ENCODE measurements around the gene MPPED1.

Gene MPPED1

DNA sequence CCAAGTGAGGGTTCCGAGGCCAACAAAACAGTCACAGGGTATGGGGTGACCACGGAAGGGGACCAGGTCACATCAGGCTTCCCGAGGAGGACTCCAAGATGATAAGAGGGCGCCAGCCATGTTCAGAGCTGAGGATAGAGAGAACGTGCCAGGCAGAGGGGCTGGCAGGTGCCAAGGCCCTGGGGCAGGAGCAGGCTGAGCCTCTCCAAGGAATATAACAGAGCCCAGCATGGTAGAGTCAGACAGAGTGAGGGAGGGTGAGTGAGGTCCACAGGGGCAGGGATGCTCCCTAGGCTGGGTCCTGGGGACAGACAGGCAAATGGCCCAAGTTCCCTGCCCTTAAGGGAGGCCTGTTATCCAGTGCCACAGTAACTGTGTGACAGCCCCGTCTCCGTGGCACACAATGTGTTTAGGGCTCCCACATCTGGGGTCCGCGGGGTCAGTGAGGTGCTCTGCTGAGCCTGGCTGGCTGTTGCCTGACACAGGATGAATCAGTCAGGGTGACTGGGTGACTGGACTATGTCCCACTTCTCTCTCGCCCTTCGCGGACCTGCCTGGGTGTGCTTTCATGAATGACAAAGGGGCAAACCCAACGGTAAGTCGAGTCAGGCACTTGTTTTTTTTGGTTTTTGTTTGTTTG is 105.3 kb downstream of the MPPED1 start:
- TF ChIP-seq, protein P1, sequence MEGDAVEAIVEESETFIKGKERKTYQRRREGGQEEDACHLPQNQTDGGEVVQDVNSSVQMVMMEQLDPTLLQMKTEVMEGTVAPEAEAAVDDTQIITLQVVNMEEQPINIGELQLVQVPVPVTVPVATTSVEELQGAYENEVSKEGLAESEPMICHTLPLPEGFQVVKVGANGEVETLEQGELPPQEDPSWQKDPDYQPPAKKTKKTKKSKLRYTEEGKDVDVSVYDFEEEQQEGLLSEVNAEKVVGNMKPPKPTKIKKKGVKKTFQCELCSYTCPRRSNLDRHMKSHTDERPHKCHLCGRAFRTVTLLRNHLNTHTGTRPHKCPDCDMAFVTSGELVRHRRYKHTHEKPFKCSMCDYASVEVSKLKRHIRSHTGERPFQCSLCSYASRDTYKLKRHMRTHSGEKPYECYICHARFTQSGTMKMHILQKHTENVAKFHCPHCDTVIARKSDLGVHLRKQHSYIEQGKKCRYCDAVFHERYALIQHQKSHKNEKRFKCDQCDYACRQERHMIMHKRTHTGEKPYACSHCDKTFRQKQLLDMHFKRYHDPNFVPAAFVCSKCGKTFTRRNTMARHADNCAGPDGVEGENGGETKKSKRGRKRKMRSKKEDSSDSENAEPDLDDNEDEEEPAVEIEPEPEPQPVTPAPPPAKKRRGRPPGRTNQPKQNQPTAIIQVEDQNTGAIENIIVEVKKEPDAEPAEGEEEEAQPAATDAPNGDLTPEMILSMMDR (IDR thresholded peaks at IDR 0.05; ENCODE audit: low read depth, low read length, missing control alignments): no peak
- no peak for DNase-seq (ENCODE audit: extremely low read depth, low read depth)
- no peak overlapping the region for H3K4me3 ChIP-seq (replicated peaks; ENCODE audit: low read depth, low read length)

DNA sequence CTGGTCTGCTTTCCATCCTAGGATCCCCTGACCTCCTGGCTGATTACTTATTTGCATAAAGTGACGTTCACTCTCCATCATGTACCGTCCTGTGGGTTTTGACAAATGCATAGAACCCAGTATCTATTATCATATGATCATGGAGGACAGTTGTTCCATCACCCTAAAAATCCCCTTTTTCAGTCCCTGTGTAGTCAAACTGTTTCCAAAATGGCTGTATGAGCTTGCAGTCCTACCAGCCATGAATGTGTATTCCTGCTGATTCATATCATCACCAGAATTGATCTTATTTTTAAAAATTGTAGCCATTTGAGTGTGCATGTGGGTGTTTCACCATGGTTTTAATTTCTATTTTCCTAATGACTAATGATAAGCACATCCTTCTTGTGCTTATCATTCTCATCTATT is 108.8 kb downstream of the MPPED1 start:
- DNase-seq (ENCODE audit: extremely low read depth, low read depth): no peak
- H3K4me3 ChIP-seq (replicated peaks; ENCODE audit: low read depth, low read length): no peak overlapping the region
- TF ChIP-seq, protein P1 (IDR thresholded peaks at IDR 0.05; ENCODE audit: low read depth, low read length, missing control alignments): no peak

DNA sequence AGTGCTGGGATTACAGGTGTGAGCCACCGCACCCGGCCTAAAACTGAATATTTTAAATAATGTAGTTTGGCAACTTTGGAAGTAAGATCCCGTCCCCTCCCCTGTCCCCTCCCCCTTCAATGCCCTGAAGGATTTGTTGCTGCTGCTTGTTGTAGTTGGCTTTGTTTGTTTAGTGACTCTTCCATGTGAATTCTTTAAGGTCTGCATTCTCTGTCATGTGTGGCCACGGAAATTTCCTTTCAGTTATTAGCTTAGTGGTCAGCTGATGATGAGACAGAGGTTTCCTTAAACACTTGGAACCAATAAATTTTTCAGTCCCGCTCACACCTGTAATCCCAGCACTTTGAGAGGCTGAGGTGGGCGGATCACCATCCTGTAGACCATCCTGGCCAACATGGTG is 109.9 kb downstream of the MPPED1 start:
- no peak for DNase-seq (ENCODE audit: extremely low read depth, low read depth)
- TF ChIP-seq, protein P1 (IDR thresholded peaks at IDR 0.05; ENCODE audit: low read depth, low read length, missing control alignments): no peak
- H3K4me3 ChIP-seq (replicated peaks; ENCODE audit: low read depth, low read length): no peak overlapping the region

DNA sequence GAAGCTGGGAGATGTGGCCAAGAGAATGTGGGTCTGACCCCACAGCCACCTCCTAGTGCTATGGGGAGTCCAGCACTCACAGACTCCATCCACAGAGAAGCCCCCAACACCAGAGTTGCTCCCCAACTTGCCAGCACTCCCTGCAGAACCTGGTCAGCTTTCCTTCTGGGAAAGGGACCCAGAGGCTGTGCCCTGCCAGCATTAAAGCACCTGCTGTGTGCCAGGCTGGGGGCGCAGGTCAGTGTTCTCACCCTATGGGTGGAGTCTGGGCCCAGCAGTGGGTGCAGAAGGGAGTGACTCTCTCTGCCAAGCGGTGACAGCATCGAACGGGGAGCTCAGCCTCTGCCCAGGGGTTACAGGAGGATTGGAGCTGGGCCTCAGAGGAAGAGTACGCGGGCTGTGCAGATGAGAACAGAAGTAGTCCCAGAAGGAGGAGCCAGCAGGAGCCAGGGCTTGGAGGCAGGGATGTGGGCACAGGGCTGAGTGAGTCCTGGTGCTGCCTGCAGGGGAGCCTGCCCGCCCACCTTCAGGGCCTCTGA is 114.4 kb downstream of the MPPED1 start:
- TF ChIP-seq, protein P1 (IDR thresholded peaks at IDR 0.05; ENCODE audit: low read depth, low read length, missing control alignments): no peak
- no peak for DNase-seq (ENCODE audit: extremely low read depth, low read depth)
- H3K4me3 ChIP-seq (replicated peaks; ENCODE audit: low read depth, low read length): no peak overlapping the region

DNA sequence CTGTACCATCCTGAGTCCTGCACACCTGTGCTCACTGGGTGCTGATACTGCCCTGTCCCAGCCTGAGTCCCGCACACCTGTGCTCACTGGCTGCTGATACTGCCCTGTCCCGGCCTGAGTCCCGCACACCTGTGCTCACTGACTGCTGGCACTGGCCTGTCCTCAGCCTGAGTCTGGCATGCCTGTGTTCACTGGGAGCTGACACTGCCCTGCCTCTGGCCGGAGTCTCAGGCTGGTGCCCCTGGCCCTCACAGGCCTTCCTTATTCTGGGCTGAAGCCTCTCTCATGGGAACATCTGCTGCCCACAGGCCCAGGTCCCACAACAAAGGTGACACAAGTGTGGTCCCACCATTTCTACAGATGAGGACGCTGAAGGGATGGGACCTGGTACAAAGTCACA is 115.1 kb downstream of the MPPED1 start:
- DNase-seq (ENCODE audit: extremely low read depth, low read depth): no peak
- TF ChIP-seq, protein P1 (IDR thresholded peaks at IDR 0.05; ENCODE audit: low read depth, low read length, missing control alignments): no peak
- H3K4me3 ChIP-seq (replicated peaks; ENCODE audit: low read depth, low read length): no peak overlapping the region

DNA sequence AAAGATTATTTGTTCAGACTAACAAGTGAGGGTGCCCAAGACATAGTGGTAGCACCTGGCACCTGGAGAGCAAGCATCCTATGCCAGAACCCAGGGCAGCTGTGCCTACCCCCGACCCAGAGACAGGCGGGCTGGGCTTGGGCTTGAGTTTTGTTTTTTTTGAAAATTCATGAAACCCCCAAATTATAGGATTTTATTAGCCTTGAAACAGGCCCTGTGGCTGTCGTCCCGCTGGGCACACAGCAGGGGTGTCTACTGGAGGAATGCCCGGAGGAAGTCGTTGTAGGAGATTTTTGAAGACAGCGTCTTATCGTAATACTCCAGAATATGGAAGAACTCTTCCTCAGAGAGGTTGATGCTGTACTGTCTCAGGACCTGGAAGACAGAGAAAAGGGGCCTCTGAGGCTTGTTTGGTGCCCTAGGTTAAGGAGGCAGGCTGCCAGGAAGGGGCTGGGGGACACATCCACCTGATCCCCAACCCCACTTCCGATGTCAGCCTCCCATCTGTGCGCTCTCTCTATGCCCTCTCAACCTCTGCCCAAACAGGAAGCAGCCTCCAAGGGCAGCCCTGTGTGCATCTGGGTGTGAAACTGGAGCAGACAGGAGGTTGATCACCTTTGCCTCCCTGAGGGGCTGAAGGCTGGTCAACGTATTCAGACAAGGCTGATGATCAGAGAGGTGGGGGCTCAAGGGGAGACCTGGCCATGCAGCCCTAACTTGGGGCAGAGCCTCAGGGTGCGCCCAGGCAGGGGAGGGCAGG is 117.0 kb downstream of the MPPED1 start:
- DNase-seq (ENCODE audit: extremely low read depth, low read depth): no peak
- H3K4me3 ChIP-seq (replicated peaks; ENCODE audit: low read depth, low read length): no peak overlapping the region
- TF ChIP-seq, protein P1 (IDR thresholded peaks at IDR 0.05; ENCODE audit: low read depth, low read length, missing control alignments): no peak

All from HFF-Myc (cell line).